Measurements from ENCODE around the gene PDZRN3. TPM values are rescaled to one million over a fixed set of nuclear protein-coding genes. Genes with fewer than 3 reads are reported as not detected.

PDZRN3 gene
- total RNA-seq, 1 experiment from 2014 or later, result 0.17 TPM

GRCh38 chr3:73623346-73623745 is 1.4 kb downstream of the PDZRN3 start:
- Histone ChIP-seq H3K79me2 (ENCODE audit: insufficient read depth, low read length) (no peaks in the 10 kb centered on the region), H3K9ac (ENCODE audit: low read length) (no peak overlapping the region), H2AFZ (ENCODE audit: low read depth, low read length, poor library complexity, severe bottlenecking) (no peak overlapping the region), H3K9me3 (ENCODE audit: control insufficient read depth in 1 of 2, insufficient read depth in 1 of 2, low read depth in 1 of 2, low read length in 2 of 2) (no peaks in the 10 kb centered on the region; a peak in 1 of 4 replicates), H3K4me1 (ENCODE audit: control insufficient read depth in 1 of 2, insufficient read depth in 2 of 2, low read length in 2 of 2) (no peaks in the 10 kb centered on the region), H3K4me3 (replicated peaks in 1 of 2; ENCODE audit: low read depth in 1 of 2, low read length in 2 of 2) (no peak overlapping the region), H3K27me3 (ENCODE audit: insufficient read depth, low read length) (no peaks in the 10 kb centered on the region), H3K9me2 (ENCODE audit: insufficient read depth) (no peaks in the 10 kb centered on the region), H3K27ac (ENCODE audit: low read depth, low read length) (no peak overlapping the region), H3K4me2 (ENCODE audit: low read length) (no peak overlapping the region), H4K20me1 (ENCODE audit: insufficient read depth) (no peaks in the 10 kb centered on the region), H3K36me3 (ENCODE audit: control insufficient read depth in 1 of 2, insufficient read depth in 2 of 2, low read length in 2 of 2) (no peaks in the 10 kb centered on the region)
- intact Hi-C loops (cut with micrococcal nuclease), result no loop called here
- BruUV-seq (replicated peaks), result no TSS peak
- ChIA-PET RAD21 (ENCODE audit: low non-redundant PET in 1 of 2, low total read pairs in 2 of 2, uncharacterized antibody in 2 of 2, unreplicated experiment in 2 of 2) (no interaction called here), POLR2A (no interaction called here), CTCF (no interaction called here)
- DNase-seq (ENCODE audit: low read depth, low spot score) (no peak), ATAC-seq (no peak)
- TF ChIP-seq FOSL1 (IDR thresholded peaks at IDR 0.05; ENCODE audit: low read depth) (no peak), JUND (IDR thresholded peaks at IDR 0.05) (no peak), ZNF274 (IDR thresholded peaks at IDR 0.05; ENCODE audit: low read depth, low read length) (no peak), SIN3A (IDR thresholded peaks at IDR 0.05; ENCODE audit: low read depth) (no peak), ATF3 (IDR thresholded peaks at IDR 0.05) (no peak)
- TF ChIP-seq, protein P1, sequence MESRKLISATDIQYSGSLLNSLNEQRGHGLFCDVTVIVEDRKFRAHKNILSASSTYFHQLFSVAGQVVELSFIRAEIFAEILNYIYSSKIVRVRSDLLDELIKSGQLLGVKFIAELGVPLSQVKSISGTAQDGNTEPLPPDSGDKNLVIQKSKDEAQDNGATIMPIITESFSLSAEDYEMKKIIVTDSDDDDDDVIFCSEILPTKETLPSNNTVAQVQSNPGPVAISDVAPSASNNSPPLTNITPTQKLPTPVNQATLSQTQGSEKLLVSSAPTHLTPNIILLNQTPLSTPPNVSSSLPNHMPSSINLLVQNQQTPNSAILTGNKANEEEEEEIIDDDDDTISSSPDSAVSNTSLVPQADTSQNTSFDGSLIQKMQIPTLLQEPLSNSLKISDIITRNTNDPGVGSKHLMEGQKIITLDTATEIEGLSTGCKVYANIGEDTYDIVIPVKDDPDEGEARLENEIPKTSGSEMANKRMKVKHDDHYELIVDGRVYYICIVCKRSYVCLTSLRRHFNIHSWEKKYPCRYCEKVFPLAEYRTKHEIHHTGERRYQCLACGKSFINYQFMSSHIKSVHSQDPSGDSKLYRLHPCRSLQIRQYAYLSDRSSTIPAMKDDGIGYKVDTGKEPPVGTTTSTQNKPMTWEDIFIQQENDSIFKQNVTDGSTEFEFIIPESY (IDR thresholded peaks at IDR 0.05; ENCODE audit: extremely low read depth, insufficient replicate concordance, low read length), result no peak

DNA sequence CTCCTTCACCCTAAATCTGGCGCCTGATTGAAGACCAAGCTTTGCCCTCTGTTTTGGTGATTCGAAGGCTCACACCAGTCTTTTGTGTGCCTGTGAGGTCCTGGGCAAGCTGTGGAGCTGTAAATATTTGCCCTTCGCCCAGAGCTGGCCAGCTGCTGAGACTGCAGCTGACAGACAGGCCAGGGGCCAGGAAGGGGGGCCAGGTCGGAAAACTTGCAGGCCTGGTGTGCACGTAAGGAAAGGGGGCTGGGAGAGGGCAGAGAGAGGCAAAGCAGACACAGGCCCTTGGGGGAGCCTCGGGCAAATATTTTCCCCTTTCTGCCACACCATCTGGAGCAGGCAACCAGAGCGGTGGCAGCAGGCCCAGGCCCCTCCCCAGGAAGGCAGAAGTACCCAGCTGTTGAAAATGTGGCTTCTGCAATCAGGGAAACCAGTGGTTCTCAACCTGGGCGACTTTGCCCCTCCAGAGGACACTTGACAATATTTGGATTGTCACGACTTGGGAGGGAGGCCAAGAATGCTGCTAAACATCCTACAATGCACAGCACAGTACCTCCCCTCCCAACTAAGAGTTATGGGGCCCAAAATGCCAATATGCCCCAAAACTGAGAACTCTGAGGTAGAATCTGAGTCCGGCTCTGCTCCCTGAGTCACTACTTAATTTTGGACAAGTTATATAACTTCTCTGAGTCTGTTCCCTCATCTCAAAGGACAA is 2.5 kb downstream of the PDZRN3 start:
- no peaks in the 10 kb centered on the region for H3K9me2 ChIP-seq (ENCODE audit: insufficient read depth)
- ATAC-seq (no peak), DNase-seq (ENCODE audit: low read depth, low spot score) (no peak)
- ChIA-PET RAD21 (ENCODE audit: low non-redundant PET in 1 of 2, low total read pairs in 2 of 2, uncharacterized antibody in 2 of 2, unreplicated experiment in 2 of 2) (no interaction called here), CTCF (no interaction called here), POLR2A (no interaction called here)
- no peaks in the 10 kb centered on the region for H3K36me3 ChIP-seq (ENCODE audit: control insufficient read depth in 1 of 2, insufficient read depth in 2 of 2, low read length in 2 of 2)
- no peaks in the 10 kb centered on the region for H3K79me2 ChIP-seq (ENCODE audit: insufficient read depth, low read length)
- no peak overlapping the region for H3K4me3 ChIP-seq (replicated peaks in 1 of 2; ENCODE audit: low read depth in 1 of 2, low read length in 2 of 2)
- no peaks in the 10 kb centered on the region; a peak in 1 of 4 replicates for H3K9me3 ChIP-seq (ENCODE audit: control insufficient read depth in 1 of 2, insufficient read depth in 1 of 2, low read depth in 1 of 2, low read length in 2 of 2)
- no peak overlapping the region for H3K4me2 ChIP-seq (ENCODE audit: low read length)
- H3K27me3 ChIP-seq (ENCODE audit: insufficient read depth, low read length), result no peaks in the 10 kb centered on the region
- intact Hi-C loops (cut with micrococcal nuclease), result no loop called here
- H3K9ac ChIP-seq (ENCODE audit: low read length), result no peak overlapping the region
- no peak overlapping the region for H3K27ac ChIP-seq (ENCODE audit: low read depth, low read length)
- no TSS peak for BruUV-seq (replicated peaks)
- H4K20me1 ChIP-seq (ENCODE audit: insufficient read depth), result no peaks in the 10 kb centered on the region
- H2AFZ ChIP-seq (ENCODE audit: low read depth, low read length, poor library complexity, severe bottlenecking), result no peak overlapping the region
- H3K4me1 ChIP-seq (ENCODE audit: control insufficient read depth in 1 of 2, insufficient read depth in 2 of 2, low read length in 2 of 2), result no peaks in the 10 kb centered on the region
- TF ChIP-seq EZH2 (IDR thresholded peaks at IDR 0.05), result no peak
- TF ChIP-seq ATF3 (IDR thresholded peaks at IDR 0.05), result no peak
- no peak for TF ChIP-seq FOSL1 (IDR thresholded peaks at IDR 0.05; ENCODE audit: low read depth)
- TF ChIP-seq SP1 (IDR thresholded peaks at IDR 0.05; ENCODE audit: low read depth), result no peak
- no peak for TF ChIP-seq YY1 (IDR thresholded peaks at IDR 0.05; ENCODE audit: extremely low read depth, insufficient replicate concordance, low read depth, low read length)
- TF ChIP-seq JUND (IDR thresholded peaks at IDR 0.05), result no peak
- TF ChIP-seq, protein P2, sequence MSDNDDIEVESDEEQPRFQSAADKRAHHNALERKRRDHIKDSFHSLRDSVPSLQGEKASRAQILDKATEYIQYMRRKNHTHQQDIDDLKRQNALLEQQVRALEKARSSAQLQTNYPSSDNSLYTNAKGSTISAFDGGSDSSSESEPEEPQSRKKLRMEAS (IDR thresholded peaks at IDR 0.05), result no peak
- no peak for TF ChIP-seq CEBPB (IDR thresholded peaks at IDR 0.05; ENCODE audit: low read depth)
- no peak for TF ChIP-seq EZH2phosphoT487 (IDR thresholded peaks at IDR 0.05; ENCODE audit: borderline replicate concordance)
- TF ChIP-seq REST (IDR thresholded peaks at IDR 0.05; ENCODE audit: low read depth), result no peak

All from HCT116 (cell line).